GM12878 (cell line): ENCODE results near the gene ARHGAP9. TPM values are rescaled to one million over a fixed set of nuclear protein-coding genes. Genes with fewer than 3 reads are reported as not detected.
"Not testable (repeated sequence)": the region's sequence is repeated elsewhere in the genome, so short reads cannot be mapped to it uniquely, and the experiment has no call there.

Experiments
- ATAC-seq: fragments of 200-7000 bp; cut with Tn5 transposase; 3 replicates; pipeline ENCODE4 v1.9.1; 2020; ENCODE audit warnings: mild to moderate bottlenecking, moderate library complexity
- BruUV-seq: library from RNA; stranded (reverse); fragments of 400-500 nt; replicated peaks from 2 replicates; lab custom pipeline; 2021; lab: Mats Ljungman, UMichigan
- CTCF ChIA-PET: fragments of 300-600 bp; sonication (Branson Sonifier 250); formaldehyde crosslinking; extraction: SDS; loops from one replicate; lab custom pipeline; 2021; ENCODE audit warnings: inconsistent platforms; lab: Yijun Ruan, JAX
- POLR2A ChIA-PET: fragments of 350-600 bp; formaldehyde crosslinking; extraction: SDS; loops from one replicate; lab custom pipeline; 2021; ENCODE audit warnings: inconsistent platforms; lab: Charles Lee
- RAD21 ChIA-PET: fragments of 300-600 bp; sonication (Branson Sonifier 250); formaldehyde crosslinking; loops from one replicate; lab custom pipeline; 2023; ENCODE audit warnings: antibody characterized with exemption; ENCODE audit not compliant: unreplicated experiment; lab: Charles Lee
- SMC1A ChIA-PET: fragments of 300-600 bp; sonication (Branson Sonifier 250); formaldehyde crosslinking; loops from one replicate; lab custom pipeline; 2023; ENCODE audit not compliant: unreplicated experiment, uncharacterized antibody; lab: Charles Lee
- DNase-seq: peaks from one replicate; pipeline ENCODE4 v3.0.0-alpha.2; 2011; ENCODE audit warnings: low read depth, low spot score
- FAIRE-seq: peaks from 3 replicates; lab custom pipeline; 2011; peaks lifted over from hg19 to GRCh38; lab: Jason Lieb, UNC
- H2AFZ ChIP-seq: 2 replicates; pipeline ENCODE4 v1.6.0; 2011; ENCODE audit warnings: low read depth, low read length, control low read depth; ENCODE audit not compliant: control insufficient read depth
- H3K27ac ChIP-seq: 2 replicates; pipeline ENCODE4 v1.5.1; 2011; ENCODE audit warnings: control low read depth; ENCODE audit not compliant: control insufficient read depth, insufficient read depth
- H3K27me3 ChIP-seq, 2 experiments: replicated peaks in 1 of 2; 2 replicates each; pipeline versions ENCODE4 v1.6.0 to v1.6.1; 2011; ENCODE audit warnings: low read length in 1 of 2; ENCODE audit not compliant: control insufficient read depth in 2 of 2, insufficient read depth in 2 of 2
- H3K36me3 ChIP-seq, 2 experiments: 2 replicates each; pipeline ENCODE4 v1.5.1; 2011; ENCODE audit warnings: low read length in 1 of 2; ENCODE audit not compliant: control insufficient read depth in 2 of 2, insufficient read depth in 2 of 2
- H3K4me1 ChIP-seq: 2 replicates; pipeline ENCODE4 v1.6.1; 2011; ENCODE audit warnings: mild to moderate bottlenecking, low read length, moderate library complexity, mixed read lengths; ENCODE audit not compliant: control insufficient read depth, insufficient read depth
- H3K4me2 ChIP-seq: 2 replicates; pipeline ENCODE4 v1.6.0; 2011; ENCODE audit warnings: control low read depth; ENCODE audit not compliant: control insufficient read depth, insufficient read depth
- H3K4me3 ChIP-seq: fragments of 200-600 bp; sonication (generic); 2 replicates; pipeline ENCODE4 v1.5.1; 2016
- H3K79me2 ChIP-seq: 2 replicates; pipeline ENCODE4 v1.6.0; 2011; ENCODE audit warnings: low read length; ENCODE audit not compliant: control insufficient read depth, insufficient read depth
- H3K9ac ChIP-seq: 2 replicates; pipeline ENCODE4 v1.8.0; 2011; ENCODE audit warnings: low read length, control low read depth, mixed read lengths; ENCODE audit not compliant: control insufficient read depth, insufficient read depth
- H3K9me3 ChIP-seq: replicated peaks from 3 replicates; pipeline ENCODE4 v1.5.1; 2011; ENCODE audit warnings: mild to moderate bottlenecking, low read length; ENCODE audit not compliant: control insufficient read depth, insufficient read depth
- H4K20me1 ChIP-seq: 2 replicates; pipeline ENCODE4 v1.6.0; 2011; ENCODE audit not compliant: control insufficient read depth, insufficient read depth
- ATF7 ChIP-seq: fragments of 450-650 bp; IDR thresholded peaks from 2 replicates; pipeline ENCODE4 v1.6.1; 2016; ENCODE audit warnings: low read depth, mild to moderate bottlenecking
- EP300 ChIP-seq, 2 experiments: fragments of 150-350 bp in 1 of 2; IDR thresholded peaks; 2 replicates each; pipeline ENCODE4 v1.6.1; 2011 to 2012; ENCODE audit warnings: low read depth in 2 of 2, low read length in 2 of 2, borderline replicate concordance in 1 of 2, improper control_type of control experiment in 1 of 2, inconsistent platforms in 1 of 2; ENCODE audit not compliant: control insufficient read depth in 1 of 2
- IKZF1 ChIP-seq: fragments of 450-650 bp; conservative IDR thresholded peaks from 2 replicates; pipeline ENCODE4 v1.6.1; 2017; ENCODE audit warnings: antibody characterized with exemption, mild to moderate bottlenecking
- IKZF2 ChIP-seq, 2 experiments: fragments of 450-650 bp; IDR thresholded peaks; 2 replicates each; pipeline ENCODE4 v1.6.1; 2017; ENCODE audit warnings: mild to moderate bottlenecking in 2 of 2, moderate library complexity in 2 of 2
- JUNB ChIP-seq: IDR thresholded peaks from 2 replicates; pipeline ENCODE4 v1.6.1; 2016; ENCODE audit warnings: antibody characterized with exemption, mild to moderate bottlenecking
- MEF2B ChIP-seq: fragments of 450-650 bp; IDR thresholded peaks from 2 replicates; pipeline ENCODE4 v1.6.1; 2018; ENCODE audit warnings: mild to moderate bottlenecking, moderate library complexity; ENCODE audit not compliant: partially characterized antibody, poor library complexity, severe bottlenecking
- MTA2 ChIP-seq: fragments of 450-650 bp; IDR thresholded peaks from 2 replicates; pipeline ENCODE4 v1.6.1; 2016; ENCODE audit warnings: low read depth, mild to moderate bottlenecking, moderate library complexity
- NBN ChIP-seq: fragments of 450-650 bp; IDR thresholded peaks from 2 replicates; pipeline ENCODE4 v1.6.1; 2016
- PML ChIP-seq: IDR thresholded peaks from 2 replicates; pipeline ENCODE4 v1.6.1; 2012; ENCODE audit warnings: low read length, inconsistent platforms
- RUNX3 ChIP-seq: IDR thresholded peaks from 2 replicates; pipeline ENCODE4 v1.6.1; 2012; ENCODE audit warnings: low read length, inconsistent platforms
- WGBS: methylation state at CpG from one replicate; pipeline ENCODE4 v1.1.6; 2016; ENCODE audit warnings: low lambda C conversion rate; ENCODE audit not compliant: insufficient replicate concordance, insufficient coverage; ENCODE audit errors: missing lambda C conversion rate; 5-methylcytosine and 5-hydroxymethylcytosine counted together
- in situ Hi-C: fragments of 300-500 bp; cut with MboI; formaldehyde crosslinking; loops from 9 replicates; pipeline ENCODE4 v1.14.3; 2018; ENCODE audit warnings: mixed read lengths
- intact Hi-C: fragments of 100-400 bp; cut with micrococcal nuclease; formaldehyde crosslinking; loops from one replicate; pipeline ENCODE4 v1.14.2; 2022; ENCODE audit not compliant: unreplicated experiment
- polyA plus RNA-seq, 11 experiments: library from polyadenylated mRNA; depleted of rRNA in 4 of 11; unstranded in 6 of 11; stranded (reverse) in 5 of 11; fragments of >200 nt; fragmentation: Nextera tagmentation in 4 of 11; fragmentation: Illumina TruSeq in 1 of 11; extraction: Ambion mirVana in 4 of 11; extraction: Trizol in 1 of 11; gene quantifications; 1 replicate in 1 of 11; 2 replicates in 10 of 11; pipeline versions ENCODE4 v1.2.1 to v1.2.3, GENCODE V29; 2011 to 2016; ENCODE audit warnings: inconsistent platforms in 2 of 11, missing spikeins in 2 of 11, low read depth in 1 of 11
- total RNA-seq, 4 experiments: library from RNA; depleted of rRNA in 3 of 4; stranded (reverse); fragments of >200 nt in 3 of 4; fragmentation: Illumina TruSeq in 1 of 4; extraction: Trizol in 1 of 4; gene quantifications; 2 replicates each; pipeline versions ENCODE4 v1.2.1 to v1.2.3, GENCODE V29; 2013 to 2021
- TF ChIP-seq, protein P1 (sequence below): fragments of 450-650 bp; IDR thresholded peaks from 2 replicates; pipeline ENCODE4 v1.6.1; 2017; ENCODE audit warnings: borderline replicate concordance
- TF ChIP-seq, protein P2 (sequence below): IDR thresholded peaks from 2 replicates; pipeline ENCODE4 v1.6.1; 2011; ENCODE audit warnings: mild to moderate bottlenecking, low read depth, low read length, moderate library complexity; ENCODE audit not compliant: insufficient replicate concordance
- TF ChIP-seq, protein P3 (sequence below): fragments of 450-650 bp; IDR thresholded peaks from 2 replicates; pipeline ENCODE4 v1.6.1; 2016; ENCODE audit warnings: mild to moderate bottlenecking

The ARHGAP9 gene
- total and polyA plus RNA-seq, 10 of the 15 experiments (the other 5 are each of a cell fraction or from before 2014, with no cell fraction given), result 19.5 to 102 (median 76.8) TPM

DNA sequence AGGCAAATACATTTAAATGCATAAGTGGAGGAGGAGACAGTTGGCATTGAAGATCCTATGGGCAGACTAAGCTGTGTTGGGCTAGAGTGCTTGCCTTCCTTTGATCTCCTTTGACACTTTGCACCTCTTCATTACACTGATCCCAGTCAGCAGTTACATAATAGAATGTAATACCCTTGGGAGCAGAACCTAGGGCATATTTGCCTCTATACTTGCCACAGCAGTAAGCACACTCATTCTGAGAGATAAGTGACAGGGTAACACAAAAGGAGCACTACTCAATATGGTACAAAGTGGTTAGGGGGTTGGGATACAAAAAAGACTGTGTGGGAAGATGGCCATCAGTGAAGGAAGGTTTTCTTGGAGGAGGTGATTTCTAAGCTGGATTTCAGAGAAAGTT, 17.2 kb upstream of the ARHGAP9 start:
- H2AFZ ChIP-seq, result no peak overlapping the region
- ChIA-PET SMC1A (interaction anchor here (0.7 kb wide), 1 partner anchor 18 kb away, joined by 6 read pairs; no protein-coding TSS in a partner anchor), CTCF (interaction anchor here (0.6 to 1.6 kb wide), 2 partner anchors 10 to 79 kb away, joined by 3 read pairs; no protein-coding TSS in a partner anchor), POLR2A (interaction anchor here (0.6 to 1.7 kb wide), 3 partner anchors 19 to 93 kb away, joined by 3 to 4 read pairs (median 3); no protein-coding TSS in a partner anchor), RAD21 (no interaction called here)
- in situ Hi-C loops, result no loop called here
- DNase-seq (no peak), FAIRE-seq (no peak), ATAC-seq (peak; percentile 80)
- TF ChIP-seq PML (0 out of 2 replicates have a peak, but pooled peaks have one; percentile 17), MEF2B (peak; percentile 77), JUNB (0 out of 2 replicates have a peak, but pooled peaks have one; percentile 8), MTA2 (peak; percentile 13; the same call in 1 of the 2 replicates), RUNX3 (peak; percentile 33; the same call in 1 of the 2 replicates), ATF7 (peak; percentile 50; the same call in 1 of the 2 replicates), EP300 (IDR thresholded peaks at IDR 0.05; ENCODE audit: borderline replicate concordance in 1 of 2, control insufficient read depth in 1 of 2, low read depth in 2 of 2, low read length in 2 of 2) (peak in 1 of 2 experiments; percentile 43; a peak in 1 of 4 replicates), NBN (no peak), IKZF1 (peak; percentile 35; the same call in 1 of the 2 replicates), IKZF2 (IDR thresholded peaks at IDR 0.05) (peak; percentile 49 to 61; a peak in 2 of 4 replicates)
- TF ChIP-seq, protein P1, sequence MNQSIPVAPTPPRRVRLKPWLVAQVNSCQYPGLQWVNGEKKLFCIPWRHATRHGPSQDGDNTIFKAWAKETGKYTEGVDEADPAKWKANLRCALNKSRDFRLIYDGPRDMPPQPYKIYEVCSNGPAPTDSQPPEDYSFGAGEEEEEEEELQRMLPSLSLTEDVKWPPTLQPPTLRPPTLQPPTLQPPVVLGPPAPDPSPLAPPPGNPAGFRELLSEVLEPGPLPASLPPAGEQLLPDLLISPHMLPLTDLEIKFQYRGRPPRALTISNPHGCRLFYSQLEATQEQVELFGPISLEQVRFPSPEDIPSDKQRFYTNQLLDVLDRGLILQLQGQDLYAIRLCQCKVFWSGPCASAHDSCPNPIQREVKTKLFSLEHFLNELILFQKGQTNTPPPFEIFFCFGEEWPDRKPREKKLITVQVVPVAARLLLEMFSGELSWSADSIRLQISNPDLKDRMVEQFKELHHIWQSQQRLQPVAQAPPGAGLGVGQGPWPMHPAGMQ, result no peak
- TF ChIP-seq, protein P2, sequence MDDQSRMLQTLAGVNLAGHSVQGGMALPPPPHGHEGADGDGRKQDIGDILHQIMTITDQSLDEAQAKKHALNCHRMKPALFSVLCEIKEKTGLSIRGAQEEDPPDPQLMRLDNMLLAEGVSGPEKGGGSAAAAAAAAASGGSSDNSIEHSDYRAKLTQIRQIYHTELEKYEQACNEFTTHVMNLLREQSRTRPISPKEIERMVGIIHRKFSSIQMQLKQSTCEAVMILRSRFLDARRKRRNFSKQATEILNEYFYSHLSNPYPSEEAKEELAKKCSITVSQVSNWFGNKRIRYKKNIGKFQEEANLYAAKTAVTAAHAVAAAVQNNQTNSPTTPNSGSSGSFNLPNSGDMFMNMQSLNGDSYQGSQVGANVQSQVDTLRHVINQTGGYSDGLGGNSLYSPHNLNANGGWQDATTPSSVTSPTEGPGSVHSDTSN, result no peak
- TF ChIP-seq, protein P3, sequence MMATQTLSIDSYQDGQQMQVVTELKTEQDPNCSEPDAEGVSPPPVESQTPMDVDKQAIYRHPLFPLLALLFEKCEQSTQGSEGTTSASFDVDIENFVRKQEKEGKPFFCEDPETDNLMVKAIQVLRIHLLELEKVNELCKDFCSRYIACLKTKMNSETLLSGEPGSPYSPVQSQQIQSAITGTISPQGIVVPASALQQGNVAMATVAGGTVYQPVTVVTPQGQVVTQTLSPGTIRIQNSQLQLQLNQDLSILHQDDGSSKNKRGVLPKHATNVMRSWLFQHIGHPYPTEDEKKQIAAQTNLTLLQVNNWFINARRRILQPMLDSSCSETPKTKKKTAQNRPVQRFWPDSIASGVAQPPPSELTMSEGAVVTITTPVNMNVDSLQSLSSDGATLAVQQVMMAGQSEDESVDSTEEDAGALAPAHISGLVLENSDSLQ, result peak; percentile 46; the same call in 1 of the 2 replicates
- no peaks in the 10 kb centered on the region for H4K20me1 ChIP-seq
- no peak overlapping the region for H3K4me2 ChIP-seq
- intact Hi-C loops, result no loop called here
- no peaks in the 10 kb centered on the region for H3K9me3 ChIP-seq
- H3K9ac ChIP-seq, result no peak overlapping the region
- H3K4me3 ChIP-seq, result no peak overlapping the region
- no TSS peak for BruUV-seq
- H3K4me1 ChIP-seq, result no peaks in the 10 kb centered on the region
- H3K36me3 ChIP-seq, result peaks cover 8 to 23% of the 10 kb centered on the region in 2 experiments
- H3K27me3 ChIP-seq, result no peaks in the 10 kb centered on the region
- H3K27ac ChIP-seq, result no peak overlapping the region
- no peaks in the 10 kb centered on the region for H3K79me2 ChIP-seq

DNA sequence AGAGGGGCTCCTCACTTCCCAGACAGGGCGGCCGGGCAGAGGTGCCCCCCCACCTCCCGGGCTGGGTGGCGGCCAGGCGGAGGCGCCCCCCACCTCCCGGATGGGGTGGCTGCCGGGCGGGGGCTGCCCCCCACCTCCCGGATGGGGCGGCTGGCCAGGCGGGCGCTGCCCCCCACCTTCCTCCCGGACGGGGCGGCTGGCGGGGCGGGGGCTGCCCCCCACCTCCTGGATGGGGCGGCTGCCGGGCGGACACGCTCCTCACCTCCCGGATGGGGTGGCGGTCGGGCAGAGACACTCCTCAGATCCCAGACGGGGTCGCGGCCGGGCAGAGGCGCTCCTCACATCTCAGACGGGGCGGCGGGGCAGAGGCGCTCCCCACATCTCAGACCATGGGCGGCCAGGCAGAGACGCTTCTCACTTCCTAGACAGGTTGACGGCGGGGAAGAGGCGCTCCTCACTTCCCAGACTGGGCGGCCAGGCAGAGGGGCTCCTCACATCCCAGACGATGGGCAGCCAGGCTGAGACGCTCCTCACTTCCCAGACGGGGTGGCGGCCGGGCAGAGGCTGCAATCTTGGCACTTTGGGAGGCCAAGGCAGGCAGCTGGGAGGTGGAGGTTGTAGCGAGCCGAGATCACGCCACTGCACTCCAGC, 15.5 kb upstream of the ARHGAP9 start:
- H3K4me3 ChIP-seq, H3K27ac ChIP-seq, H4K20me1 ChIP-seq, BruUV-seq, ATAC-seq, H3K9me3 ChIP-seq, H3K79me2 ChIP-seq, intact Hi-C loops, CTCF ChIA-PET, RAD21 ChIA-PET, FAIRE-seq, in situ Hi-C loops, H3K4me1 ChIP-seq, H3K9ac ChIP-seq, H2AFZ ChIP-seq, DNase-seq, H3K27me3 ChIP-seq, POLR2A ChIA-PET, SMC1A ChIA-PET, H3K4me2 ChIP-seq: not testable (repeated sequence)
- peaks cover 6 to 20% of the 10 kb centered on the region in 2 experiments for H3K36me3 ChIP-seq
- whole genome bisulfite sequencing, result 99% methylated on average over 27 of the region's 48 CpGs
